ENCODE results near the gene ZNF280B.
"Not testable (repeated sequence)": the region's sequence is repeated elsewhere in the genome, so short reads cannot be mapped to it uniquely, and the experiment has no call there.

Gene ZNF280B

GRCh38 chr22:22507743-22508273 lies 734 bp downstream of the ZNF280B start:
- DNase-seq (ENCODE audit: low read depth) = no peak

GRCh38 chr22:22506736-22507135 lies 1.8 kb downstream of the ZNF280B start:
- DNase-seq (ENCODE audit: low read depth) = no peak

GRCh38 chr22:22498267-22498666 lies 10.3 kb downstream of the ZNF280B start:
- no peak for DNase-seq (ENCODE audit: low read depth)

- DNase-seq (ENCODE audit: low read depth) = not testable (repeated sequence)
These were observed 17.0 kb downstream of the ZNF280B start for GRCh38 chr22:22491589-22491988.

- no peak for DNase-seq (ENCODE audit: low read depth)
These were observed 19.8 kb downstream of the ZNF280B start for GRCh38 chr22:22488736-22489135.

- no peak for DNase-seq (ENCODE audit: low read depth)
These were observed 20.5 kb downstream of the ZNF280B start for GRCh38 chr22:22487869-22488597.

- DNase-seq (ENCODE audit: low read depth) = no peak
These were observed 21.5 kb downstream of the ZNF280B start for GRCh38 chr22:22487059-22487458.

- no peak for DNase-seq (ENCODE audit: low read depth)
These were observed 22.2 kb downstream of the ZNF280B start for GRCh38 chr22:22486132-22486899.

GRCh38 chr22:22485524-22485923 lies 23.0 kb downstream of the ZNF280B start:
- no peak for DNase-seq (ENCODE audit: low read depth)

- no peak for DNase-seq (ENCODE audit: low read depth)
These were observed 24.5 kb downstream of the ZNF280B start for GRCh38 chr22:22484023-22484422.

- DNase-seq (ENCODE audit: low read depth) = no peak
These were observed 27.6 kb downstream of the ZNF280B start for GRCh38 chr22:22480940-22481339.

- DNase-seq (ENCODE audit: low read depth) = no peak
These were observed 28.5 kb downstream of the ZNF280B start for GRCh38 chr22:22479999-22480532.

GRCh38 chr22:22479116-22479515 lies 29.4 kb downstream of the ZNF280B start:
- DNase-seq (ENCODE audit: low read depth) = no peak

GRCh38 chr22:22478470-22478869 lies 30.1 kb downstream of the ZNF280B start:
- DNase-seq (ENCODE audit: low read depth) = no peak

- no peak for DNase-seq (ENCODE audit: low read depth)
These were observed 33.8 kb downstream of the ZNF280B start for GRCh38 chr22:22474733-22475132.

- not testable (repeated sequence) for DNase-seq (ENCODE audit: low read depth)
These were observed 37.4 kb downstream of the ZNF280B start for GRCh38 chr22:22471104-22471503.

GRCh38 chr22:22469527-22469926 lies 39.0 kb downstream of the ZNF280B start:
- DNase-seq (ENCODE audit: low read depth) = no peak

GRCh38 chr22:22468794-22469469 lies 39.6 kb downstream of the ZNF280B start:
- not testable (repeated sequence) for DNase-seq (ENCODE audit: low read depth)

GRCh38 chr22:22467112-22467511 lies 41.4 kb downstream of the ZNF280B start:
- DNase-seq (ENCODE audit: low read depth) = no peak

GRCh38 chr22:22465782-22466181 lies 42.8 kb downstream of the ZNF280B start:
- DNase-seq (ENCODE audit: low read depth) = no peak

- no peak for DNase-seq (ENCODE audit: low read depth)
These were observed 43.4 kb downstream of the ZNF280B start for GRCh38 chr22:22465094-22465602.

GRCh38 chr22:22464541-22465054 lies 43.9 kb downstream of the ZNF280B start:
- no peak for DNase-seq (ENCODE audit: low read depth)
